Glomerular endothelial cell (primary cell): ENCODE measurements around the gene ASAP3. TPM values are rescaled to one million over a fixed set of nuclear protein-coding genes. Genes with fewer than 3 reads are reported as not detected.
A peak's percentile ranks its signal among the peaks of the same experiment; 100 is the strongest.
"Not testable (repeated sequence)": the region's sequence is repeated elsewhere in the genome, so short reads cannot be mapped to it uniquely, and the experiment has no call there.

Experiments used
- DNase-seq: peaks from one replicate; pipeline ENCODE4 v3.0.0-alpha.2; 2011; ENCODE audit warnings: low read depth, low spot score; ENCODE audit errors: extremely low read depth
- total RNA-seq: library from RNA; depleted of rRNA; stranded (reverse); fragments of >200 nt; gene quantifications from 2 replicates; pipeline ENCODE4 v1.2.3, GENCODE V29; 2015

Gene ASAP3
- total RNA-seq, 1 donor from 2014 or later = 9.8 TPM

DNA sequence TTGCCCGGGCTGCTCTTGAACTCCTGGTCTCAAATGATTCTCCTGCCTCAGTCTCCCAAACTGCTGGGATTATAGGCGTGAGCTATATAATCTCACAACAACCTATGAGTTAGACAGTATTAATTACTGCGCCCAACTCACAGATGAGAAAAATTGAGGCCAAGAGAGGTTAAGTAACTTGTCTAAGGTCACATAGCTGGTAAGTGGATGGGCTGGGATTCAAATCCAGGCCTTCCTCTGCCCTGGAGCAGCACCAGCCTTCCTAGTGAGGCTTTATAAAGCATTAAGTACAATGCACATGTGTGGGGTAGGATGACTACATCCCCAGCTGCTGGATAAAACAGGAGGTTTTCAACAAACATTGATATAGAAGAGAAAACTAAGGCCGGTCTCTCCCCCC is 31.9 kb upstream of the ASAP3 start:
- no peak for DNase-seq

- no peak for DNase-seq
Measured at GRCh38 chr1:23514111-23514679, 30.2 kb upstream of the ASAP3 start.

DNA sequence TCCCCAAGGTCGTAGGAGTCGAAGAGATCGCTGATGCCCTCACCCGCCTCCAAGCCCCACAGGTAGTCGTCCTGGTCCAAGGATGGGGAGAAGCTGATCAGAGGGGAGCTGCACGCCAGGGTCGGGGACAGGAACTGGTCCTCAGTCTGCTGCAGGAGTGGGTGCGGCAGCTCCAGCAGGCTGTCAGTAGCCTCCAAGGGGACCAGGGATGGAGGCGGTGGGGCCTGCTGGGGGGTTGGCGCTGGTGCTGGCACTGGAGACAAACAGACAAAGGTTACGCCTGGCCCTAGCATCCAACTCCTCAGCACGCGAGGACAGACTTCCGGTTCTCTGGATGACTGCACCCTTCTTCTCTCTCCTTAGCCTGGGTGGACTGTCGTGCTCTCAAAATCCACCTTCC is 25.9 kb upstream of the ASAP3 start:
- no peak for DNase-seq

GRCh38 chr1:23506376-23507107 is 22.6 kb upstream of the ASAP3 start:
- no peak for DNase-seq

DNA sequence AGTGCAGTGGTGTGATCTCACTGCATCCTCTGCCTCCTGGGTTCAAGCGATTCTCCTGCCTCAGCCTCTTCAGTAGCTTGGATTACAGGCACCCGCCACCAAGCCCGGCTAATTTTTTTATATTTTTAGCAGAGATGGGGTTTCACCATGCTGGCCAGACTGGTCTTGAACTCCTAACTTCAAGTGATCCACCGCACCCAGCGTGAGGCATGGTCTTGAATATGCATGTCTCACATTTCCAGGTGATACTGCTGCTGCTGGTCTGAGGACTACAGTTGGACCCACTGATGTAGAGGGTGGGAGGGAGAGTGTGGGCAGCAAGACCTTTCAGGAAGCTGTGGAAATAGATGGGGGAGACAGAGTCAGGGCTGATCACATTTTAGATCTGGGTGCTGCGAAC is 21.9 kb upstream of the ASAP3 start:
- DNase-seq = no peak

DNA sequence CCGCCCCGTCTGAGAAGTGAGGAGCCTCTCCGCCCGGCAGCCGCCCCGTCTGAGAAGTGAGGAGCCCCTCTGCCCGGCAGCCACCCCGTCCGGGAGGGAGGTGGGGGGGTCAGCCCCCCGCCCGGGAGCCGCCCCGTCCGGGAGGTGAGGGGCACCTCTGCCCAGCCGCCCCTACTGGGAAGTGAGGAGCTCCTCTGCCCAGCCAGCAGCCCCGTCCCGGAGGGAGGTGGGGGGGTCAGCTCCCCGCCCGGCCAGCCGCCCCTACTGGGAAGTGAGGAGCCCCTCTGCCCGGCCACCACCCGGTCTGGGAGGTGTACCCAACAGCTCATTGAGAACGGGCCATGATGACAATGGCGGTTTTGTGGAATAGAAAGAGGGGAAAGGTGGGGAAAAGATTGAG is 20.2 kb upstream of the ASAP3 start:
- DNase-seq = not testable (repeated sequence)

DNA sequence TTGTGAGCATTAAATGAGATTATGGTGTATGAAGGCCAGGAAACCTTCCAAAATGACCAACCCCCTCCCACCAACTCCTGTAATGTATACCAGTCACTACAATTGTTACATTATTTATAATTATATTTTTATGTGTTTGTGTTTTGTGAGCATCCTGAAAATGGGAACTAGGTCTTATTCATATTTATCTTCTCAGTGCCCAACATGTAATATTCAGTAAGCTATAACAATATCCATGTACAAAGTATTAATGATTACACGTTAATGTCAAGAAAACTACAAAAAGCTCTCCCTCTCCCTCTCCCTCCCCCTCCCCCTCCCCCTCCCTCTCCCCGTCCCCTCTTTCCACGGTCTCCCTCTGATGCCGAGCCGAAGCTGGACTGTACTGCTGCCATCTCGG is 19.0 kb upstream of the ASAP3 start:
- no peak for DNase-seq

DNA sequence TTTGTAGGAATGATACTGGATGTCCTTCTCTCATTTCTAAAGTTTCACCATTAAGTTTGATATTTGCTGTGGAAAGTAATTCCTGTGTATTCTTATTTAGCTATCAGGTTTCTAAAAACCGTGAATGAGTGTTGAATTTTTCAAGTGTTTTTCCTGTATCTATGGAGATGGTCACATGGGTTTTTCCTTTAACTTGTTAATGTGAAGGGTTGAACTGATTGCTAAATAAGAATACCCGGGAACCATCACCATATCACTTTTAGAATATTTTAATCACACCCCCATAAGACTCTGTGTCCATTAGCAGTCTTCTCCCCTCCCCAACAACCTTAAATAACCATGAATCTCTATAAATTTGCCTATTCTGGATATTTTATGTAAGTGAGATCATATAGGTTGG is 16.5 kb upstream of the ASAP3 start:
- no peak for DNase-seq

DNA sequence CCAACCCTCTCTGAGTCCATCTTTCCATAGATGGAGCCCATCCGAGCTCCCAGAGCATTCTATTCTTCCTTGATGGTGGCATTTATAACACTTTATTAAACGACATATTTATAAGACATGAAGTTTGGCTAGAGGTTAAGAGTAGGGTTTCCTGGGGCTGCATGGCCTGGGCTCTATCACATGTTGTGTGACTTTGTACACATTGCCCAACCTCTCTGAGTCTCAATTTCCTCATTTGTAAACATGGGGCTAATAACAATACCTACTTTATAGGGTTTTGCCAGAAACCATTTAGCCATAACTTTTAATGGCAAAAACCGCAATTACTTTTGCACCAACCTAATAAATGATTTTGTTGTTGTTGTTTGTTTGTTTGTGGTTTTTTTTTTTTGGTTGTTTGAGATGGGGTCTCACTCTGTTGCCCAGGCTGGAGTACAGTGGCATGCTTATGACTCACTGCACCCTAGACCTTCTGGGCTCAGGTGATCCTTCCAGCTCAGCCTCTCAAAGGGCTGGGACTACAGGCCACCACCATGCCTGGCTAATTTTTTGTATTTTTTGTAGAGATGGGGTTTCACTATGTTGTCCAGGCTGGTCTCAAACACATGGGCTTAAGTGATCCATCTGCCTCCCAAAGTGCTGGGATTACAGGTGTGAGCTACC is 13.9 kb upstream of the ASAP3 start:
- no peak for DNase-seq

DNA sequence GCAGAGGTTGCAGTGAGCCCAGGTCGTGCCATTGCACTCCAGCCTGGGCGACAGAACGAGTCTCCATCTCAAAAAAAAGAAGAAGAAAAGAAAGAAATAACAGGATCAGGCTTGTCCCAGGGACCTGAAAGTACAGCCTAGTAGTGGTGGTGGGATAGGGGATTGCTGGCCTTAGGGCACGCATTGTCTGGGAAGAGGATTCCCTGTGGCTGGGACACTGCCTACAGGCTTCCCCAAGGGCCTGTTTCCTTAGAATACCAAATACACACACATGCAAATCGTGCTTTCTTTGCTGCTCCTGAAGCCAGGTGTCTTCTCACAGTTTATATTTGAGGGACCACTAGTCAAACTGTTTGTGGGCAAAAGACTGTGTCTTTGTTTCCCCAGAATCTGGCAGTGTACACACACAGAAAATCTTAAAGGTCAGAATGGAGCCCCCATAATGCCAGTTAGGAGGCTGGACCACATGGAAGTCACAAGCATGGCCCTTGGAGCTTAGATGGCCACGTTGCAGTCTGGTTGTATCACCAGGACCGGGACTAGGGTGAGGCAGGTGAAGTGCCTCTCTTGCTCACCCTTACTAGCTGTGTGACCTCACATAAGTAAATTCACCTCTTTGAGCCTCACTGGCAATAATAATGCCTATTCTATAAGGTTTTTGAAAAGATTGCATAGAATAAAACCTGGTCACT is 12.7 kb upstream of the ASAP3 start:
- DNase-seq = no peak

DNA sequence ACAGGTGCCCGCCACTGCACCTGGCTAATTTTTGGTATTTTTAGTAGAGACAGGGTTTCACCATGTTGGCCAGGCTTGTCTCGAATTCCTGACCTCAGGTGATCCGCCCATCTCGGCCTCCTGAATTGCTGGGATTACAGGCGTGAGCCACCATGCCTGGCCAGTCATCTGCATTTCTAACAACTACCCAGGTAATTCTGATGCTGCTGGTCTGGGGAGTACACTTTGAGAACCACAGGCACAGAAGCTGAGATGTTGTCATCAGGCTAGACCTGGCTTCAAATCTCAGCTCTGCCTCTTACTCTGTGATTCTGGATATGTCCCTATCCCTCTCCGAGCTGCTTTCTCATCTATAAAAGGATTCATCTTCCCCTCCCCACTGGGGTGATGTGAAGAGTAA is 10.9 kb upstream of the ASAP3 start:
- DNase-seq = not testable (repeated sequence)

DNA sequence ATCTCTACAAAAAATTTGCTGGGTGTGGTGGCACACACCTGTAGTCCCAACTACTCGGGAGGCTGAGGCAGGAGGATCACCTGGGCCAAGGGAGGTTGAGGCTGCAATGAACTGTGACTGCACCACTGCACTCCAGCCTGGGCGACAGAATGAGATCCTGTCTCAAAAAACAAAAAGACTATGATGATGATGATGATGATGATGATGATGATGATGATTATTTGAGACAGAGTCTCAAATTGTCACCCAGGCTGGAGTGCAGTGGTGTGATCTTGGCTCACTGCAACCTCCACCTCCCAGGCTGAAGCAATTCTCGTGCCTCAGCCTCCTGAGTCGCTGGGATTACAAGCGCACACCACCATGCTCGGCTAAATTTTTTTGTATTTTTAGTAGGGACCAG is 8.8 kb upstream of the ASAP3 start:
- DNase-seq = not testable (repeated sequence)

DNA sequence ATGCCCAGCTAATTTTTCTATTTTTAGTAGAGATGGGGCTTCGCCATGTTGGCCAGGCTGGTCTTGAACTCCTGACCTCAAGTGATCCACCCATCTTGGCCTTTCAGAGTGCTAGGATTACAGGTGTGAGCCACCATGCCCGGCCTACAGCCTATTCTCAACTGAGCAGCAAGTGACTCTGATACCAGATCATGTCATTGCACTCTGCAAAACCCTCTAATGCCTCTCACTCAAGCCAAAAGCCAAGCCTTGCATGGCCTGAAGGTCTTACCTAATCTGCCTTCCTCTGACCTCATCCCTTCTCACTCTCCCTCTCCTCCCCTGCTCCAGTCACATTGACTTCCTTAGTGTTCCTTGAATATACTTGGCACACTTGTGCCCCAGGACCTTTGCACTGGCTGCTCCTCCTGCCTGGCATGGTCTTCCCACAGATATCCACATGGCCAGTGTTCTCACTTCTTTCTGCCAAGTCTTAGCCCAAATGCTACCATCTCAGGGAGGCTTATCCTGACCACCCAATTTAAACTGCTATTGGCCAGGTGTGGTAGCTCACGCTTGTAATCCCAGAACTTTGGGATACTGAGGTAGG is 8.2 kb upstream of the ASAP3 start:
- DNase-seq = no peak

DNA sequence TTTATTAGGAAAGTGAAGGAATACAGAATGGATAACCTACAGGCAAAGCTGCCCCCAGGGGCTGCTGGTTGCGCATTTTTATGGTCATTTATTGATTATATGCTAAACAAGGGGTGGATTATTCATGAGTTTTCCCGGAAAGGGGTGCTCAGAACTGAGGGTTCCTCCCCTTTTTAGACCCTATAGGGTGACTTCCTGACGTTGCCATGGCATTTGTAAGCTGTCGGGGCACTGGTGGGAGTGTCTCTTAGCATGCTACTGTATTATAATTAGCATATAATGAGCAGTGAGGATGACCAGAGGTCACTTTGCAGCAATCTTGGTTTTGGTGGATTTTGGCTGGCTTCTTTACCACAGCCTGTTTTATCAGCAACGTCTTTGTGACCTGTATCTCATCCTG is 5.9 kb upstream of the ASAP3 start:
- DNase-seq = no peak

DNA sequence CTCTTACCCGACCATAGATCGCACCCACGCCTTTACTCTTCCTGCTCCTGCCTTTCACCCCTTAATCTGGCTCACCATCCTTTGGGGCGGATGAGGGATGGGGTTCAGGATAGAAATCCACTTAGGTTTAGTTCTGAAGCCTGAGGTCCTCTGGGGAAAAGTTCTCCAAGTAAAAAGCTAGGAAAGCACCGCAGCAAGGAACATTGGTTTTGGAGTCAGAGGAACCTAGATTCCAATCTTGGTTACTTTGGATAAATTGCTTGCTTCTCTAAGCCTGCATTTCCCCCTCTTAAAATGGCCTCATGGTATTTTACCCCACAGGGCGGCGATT is 988 bp upstream of the ASAP3 start:
- DNase-seq = no peak

DNA sequence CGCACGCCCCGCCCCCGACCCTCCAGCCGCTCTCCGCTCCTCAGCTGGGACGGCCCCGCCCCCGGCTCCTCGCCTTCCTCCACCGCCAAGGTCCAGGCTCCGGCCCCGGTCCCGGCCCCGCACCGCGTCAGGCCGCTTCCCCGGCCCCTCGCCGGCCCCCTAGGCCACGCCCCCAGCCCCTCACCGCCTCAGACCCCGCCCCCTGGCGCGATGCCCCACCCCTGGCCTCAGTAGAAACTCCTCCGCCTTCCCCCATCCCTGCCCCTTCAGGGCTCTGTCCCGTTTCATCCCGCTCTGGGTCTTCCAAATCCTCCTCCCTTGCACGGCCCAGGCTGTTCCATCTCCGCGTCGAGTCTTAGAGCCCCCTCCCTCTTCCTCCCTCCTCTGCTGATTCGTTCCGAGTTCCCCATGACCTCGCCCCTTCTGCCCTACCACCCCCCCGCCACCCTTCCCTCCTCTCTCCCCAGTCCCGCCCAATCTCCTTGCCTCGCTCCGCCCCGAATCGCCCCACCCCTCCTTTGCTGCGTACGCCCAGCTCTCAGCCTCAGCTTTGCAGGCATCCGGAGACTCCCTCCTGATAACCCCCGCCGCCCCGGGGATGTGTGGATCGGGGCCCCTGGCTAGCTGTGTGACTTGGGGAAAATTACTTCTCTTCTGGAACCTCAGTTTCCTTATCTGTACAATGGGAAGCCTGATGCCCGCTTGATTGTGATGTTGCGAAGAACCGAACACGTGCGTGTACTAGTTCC is 448 bp upstream of the ASAP3 start:
- DNase-seq = peak; percentile 31

- DNase-seq = no peak
Measured at GRCh38 chr1:23481904-23482303, 2.1 kb downstream of the ASAP3 start.

- no peak for DNase-seq
Measured at GRCh38 chr1:23481026-23481597, 2.9 kb downstream of the ASAP3 start.

GRCh38 chr1:23480187-23481025 is 3.6 kb downstream of the ASAP3 start:
- no peak for DNase-seq

DNA sequence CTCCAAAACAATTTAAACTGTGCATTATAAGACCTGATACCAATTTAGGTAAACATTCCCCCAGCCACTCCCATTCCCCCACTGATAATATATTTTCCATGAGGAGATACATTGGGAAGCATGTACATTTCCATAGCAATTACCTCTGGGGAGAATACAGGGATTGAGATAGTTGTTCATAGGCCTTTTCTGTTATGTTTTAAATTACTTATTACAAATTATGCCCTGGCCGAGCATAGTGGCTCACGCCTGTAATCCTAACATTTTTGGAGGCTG is 4.4 kb downstream of the ASAP3 start:
- no peak for DNase-seq
